Hindlimb muscle (tissue), 1 donor: Measurements from ENCODE around the gene IL17RE. TPM values are rescaled to one million over a fixed set of nuclear protein-coding genes. Genes with fewer than 3 reads are reported as not detected.
A peak's percentile ranks its signal among the peaks of the same experiment; 100 is the strongest.
"Not testable (repeated sequence)": the region's sequence is repeated elsewhere in the genome, so short reads cannot be mapped to it uniquely, and the experiment has no call there.

Source experiments
- DNase-seq: peaks from one replicate; pipeline ENCODE4 v3.0.0-alpha.2; 2013
- polyA plus RNA-seq: library from polyadenylated mRNA; unstranded; fragments of 120-200 nt; gene quantifications from one replicate; pipeline ENCODE4 v1.2.1, GENCODE V29; 2013; ENCODE audit not compliant: insufficient read length

The IL17RE gene, protein sequence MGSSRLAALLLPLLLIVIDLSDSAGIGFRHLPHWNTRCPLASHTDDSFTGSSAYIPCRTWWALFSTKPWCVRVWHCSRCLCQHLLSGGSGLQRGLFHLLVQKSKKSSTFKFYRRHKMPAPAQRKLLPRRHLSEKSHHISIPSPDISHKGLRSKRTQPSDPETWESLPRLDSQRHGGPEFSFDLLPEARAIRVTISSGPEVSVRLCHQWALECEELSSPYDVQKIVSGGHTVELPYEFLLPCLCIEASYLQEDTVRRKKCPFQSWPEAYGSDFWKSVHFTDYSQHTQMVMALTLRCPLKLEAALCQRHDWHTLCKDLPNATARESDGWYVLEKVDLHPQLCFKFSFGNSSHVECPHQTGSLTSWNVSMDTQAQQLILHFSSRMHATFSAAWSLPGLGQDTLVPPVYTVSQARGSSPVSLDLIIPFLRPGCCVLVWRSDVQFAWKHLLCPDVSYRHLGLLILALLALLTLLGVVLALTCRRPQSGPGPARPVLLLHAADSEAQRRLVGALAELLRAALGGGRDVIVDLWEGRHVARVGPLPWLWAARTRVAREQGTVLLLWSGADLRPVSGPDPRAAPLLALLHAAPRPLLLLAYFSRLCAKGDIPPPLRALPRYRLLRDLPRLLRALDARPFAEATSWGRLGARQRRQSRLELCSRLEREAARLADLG
- polyA plus RNA-seq: 3.1 TPM

DNA sequence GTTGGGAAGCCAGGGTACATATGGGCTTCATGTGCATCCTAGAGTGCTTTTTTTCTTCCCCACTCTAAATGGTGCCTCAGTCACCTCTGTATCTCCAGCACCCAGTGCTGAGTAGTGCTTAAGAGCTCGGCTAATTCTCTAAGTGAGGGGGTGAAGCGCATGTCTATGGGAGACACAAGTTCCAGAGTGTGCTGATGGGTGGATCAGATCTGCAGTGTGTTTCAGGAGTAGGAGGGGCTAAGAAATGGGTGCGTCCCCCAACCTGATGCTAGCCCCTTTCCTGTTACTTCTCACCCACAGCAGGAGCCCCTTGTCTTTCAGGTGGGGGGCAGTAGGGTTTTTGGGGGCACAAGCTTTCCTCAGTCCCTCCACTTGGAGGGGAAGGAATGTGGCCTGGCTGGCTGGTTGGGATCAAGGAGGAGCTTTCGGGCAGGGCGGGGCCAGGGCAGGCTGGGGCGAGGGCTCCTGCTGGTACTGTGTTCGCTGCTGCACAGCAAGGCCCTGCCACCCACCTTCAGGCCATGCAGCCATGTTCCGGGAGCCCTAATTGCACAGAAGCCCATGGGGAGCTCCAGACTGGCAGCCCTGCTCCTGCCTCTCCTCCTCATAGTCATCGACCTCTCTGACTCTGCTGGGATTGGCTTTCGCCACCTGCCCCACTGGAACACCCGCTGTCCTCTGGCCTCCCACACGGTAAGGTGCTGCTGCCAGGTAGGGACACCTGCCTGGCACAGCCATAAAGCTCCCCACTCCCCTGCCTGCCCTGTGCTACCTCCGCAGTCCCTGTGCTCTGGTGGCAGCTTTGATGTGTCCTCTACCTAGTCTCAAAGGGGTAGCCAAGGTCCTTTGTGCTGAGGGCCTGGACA lies at the start of gene IL17RE:
IL17RE (plus strand) TSS at position 477 of the 866 bp plus-strand sequence; CDS start at position 562, 85 bp downstream.
- DNase-seq: no peak

DNA sequence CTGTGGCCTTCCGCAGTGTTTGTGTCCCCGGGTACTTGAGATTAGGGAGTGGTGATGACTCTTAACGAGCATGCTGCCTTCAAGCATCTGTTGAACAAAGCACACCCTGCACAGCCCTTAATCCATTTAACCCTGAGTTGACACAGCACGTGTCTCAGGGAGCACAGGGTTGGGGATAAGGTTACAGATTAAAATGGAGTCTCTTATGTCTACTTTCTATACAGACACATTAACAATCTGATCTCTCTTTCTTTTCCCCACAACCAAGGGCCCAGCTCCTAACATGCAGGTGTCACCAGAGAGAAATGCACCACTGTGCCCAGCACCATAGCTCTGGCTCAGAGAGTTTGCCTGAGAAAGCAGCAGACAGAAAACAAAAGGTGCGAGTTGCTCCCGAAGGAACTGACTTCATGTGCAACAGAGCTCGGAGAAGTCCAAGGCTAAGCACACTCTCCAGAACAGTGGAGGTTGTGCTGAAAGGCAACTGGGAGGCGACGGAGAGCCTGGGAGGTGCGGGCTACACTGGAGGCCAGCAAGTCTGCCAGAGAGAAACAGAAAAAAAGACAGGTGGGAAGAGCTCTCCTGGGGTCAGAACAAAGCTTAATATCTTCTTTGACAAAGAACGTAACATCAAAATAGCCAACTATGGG lies 48.2 kb upstream of the IL17RE start:
- DNase-seq: not testable (repeated sequence)

DNA sequence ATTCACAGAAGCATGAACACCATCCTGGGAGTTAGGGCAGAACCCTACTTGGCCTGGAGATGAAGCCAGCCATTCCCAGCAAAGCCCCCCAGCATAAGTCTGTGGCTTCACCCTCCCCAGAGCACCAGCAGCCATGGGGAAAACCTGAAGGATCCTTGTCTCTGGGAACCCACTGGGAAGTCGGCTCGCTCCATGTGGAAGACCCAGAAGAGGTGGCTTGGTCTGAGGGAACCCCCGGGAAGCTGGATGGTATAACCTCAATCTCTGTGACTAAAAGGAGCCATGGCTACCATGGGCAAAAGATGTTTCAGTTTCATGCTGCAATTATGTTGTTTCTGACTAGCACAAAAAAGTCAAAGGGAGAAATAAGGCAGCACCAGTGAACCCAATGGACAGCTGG lies 47.1 kb upstream of the IL17RE start:
- DNase-seq: no peak

DNA sequence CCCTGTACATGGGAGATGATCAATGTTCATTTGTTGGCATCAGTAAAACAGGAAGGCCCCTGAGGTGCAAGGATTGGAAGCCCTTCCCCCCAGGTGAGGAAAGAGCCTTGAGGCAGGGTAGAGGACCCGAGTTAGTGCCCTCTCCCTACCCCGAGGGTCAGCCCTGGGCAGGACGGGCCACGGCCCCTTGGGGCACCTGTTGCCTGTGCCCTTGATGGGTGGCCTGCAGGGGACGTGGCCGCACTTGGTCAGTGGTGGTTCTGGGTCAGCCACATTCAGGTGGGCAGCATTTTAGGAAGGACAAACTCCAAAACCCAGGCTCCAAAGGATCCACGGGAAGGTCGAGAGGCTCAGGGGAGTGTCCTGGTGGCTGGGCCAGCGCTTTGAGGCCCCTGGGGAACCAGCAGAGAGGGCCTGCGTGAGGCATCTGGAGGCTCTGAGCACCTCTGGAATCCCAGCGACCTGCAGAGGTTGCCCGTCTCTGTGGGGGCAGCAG lies 43.1 kb upstream of the IL17RE start:
- no peak for DNase-seq

DNA sequence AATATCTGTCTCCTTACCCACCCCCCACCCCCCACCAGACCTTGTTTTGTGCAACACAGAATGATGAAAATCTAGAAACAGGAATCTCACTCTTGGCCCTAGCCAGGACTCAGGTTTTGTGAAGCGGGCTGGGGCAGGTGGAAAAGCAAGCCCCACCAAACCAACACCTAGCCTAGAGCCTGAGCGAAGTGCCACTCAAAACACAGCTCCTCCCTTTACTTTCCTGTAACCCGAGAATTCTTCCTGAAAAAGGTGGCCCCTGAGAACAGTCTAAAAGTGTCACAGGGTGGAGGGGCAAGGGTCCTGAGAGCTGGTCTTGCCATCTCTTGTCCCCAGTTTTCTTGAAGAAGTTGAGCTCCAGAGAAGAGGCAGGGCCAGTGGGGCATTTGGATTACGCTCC lies 41.4 kb upstream of the IL17RE start:
- DNase-seq: no peak

DNA sequence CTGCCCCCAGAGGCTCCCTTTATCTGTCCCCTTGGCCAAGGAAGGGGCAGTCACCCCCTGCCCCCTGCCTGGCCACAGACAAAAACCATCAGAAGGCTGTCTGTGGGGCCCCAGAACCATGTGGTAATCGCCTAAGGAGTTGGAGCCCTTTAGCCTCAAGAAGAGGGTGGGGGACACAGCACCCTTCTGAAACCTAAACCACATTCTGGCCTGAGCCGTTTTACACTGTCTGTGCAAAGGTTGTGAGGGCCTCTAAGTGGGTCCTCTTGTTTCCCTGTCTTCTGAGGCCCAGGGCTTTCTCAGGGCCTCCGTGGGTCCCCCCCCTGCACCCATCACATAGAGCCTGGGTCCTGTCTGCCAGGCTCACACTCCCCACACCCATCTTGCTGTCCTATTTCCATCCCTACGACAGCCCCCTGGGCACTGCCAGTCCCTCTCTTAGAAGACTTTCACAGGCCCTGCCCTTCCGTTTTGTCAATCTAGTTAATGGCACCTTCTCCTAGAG lies 41.0 kb upstream of the IL17RE start:
- no peak for DNase-seq

DNA sequence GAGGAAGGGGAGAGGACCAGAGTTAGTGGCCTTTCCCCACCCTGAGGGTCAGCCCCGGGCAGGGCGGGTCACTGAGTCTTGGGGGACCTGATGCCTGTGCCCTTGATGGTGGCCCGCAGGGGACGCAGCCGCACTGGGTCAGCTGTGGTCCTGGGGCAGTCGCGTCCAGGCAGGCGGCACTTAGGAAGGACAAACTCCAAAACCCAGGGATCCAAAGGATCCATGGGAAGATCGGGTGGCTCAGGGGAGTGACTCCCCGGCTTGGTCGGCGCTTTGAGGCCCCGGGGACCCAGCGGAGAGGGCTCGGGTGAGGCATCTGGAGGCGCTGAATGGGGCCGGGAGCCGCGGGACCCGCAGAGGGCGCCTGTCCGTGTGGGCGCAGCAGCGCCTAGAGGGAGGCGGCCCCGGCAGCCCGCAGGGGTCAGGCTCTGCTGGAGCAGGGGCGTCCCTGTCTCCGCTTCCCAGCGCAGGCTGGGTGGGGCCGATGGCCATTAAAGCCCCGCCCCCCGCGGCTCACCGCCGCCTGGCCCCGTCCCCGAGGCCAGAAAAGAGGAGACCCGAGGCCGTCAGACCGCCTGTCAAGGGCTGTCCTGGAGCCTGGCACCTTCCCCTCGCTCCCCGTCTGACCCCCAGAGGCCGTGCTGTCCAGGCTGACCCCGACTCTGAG lies 40.1 kb upstream of the IL17RE start:
- peak; percentile 43 for DNase-seq

DNA sequence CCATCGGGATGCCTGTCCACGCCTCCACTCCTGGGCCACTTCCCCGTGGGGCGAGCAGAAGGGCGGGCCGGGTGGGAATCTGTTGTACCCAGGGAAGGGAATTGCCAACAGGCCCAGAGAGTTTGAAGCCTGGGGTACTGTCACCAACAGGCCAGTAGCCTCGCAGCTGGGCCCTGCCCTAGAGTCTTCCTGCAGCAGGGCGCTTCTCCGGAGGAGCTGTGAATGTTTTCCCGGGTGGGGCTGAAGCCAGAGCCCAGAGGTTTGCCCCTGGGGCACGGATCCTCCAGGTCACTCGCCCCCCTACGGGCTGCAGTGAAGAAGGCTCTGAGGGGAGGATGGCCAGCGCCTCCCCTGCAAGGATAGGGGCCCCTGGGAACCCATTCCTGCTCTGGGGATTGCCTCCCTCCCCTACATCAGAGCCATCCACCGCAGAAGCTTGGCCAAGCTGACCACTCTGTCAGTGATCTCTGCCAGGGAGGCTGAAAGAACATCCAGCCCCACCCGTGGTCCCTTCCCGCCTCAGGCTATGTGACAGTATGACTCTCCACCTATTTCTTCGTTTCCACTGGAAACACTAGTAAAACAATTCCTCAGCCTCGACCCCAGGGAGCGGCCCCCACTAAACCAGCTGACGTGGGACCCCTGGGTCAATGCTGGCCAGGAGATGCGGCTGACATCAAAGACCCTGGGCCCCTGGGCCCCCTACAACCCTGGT lies 39.4 kb upstream of the IL17RE start:
- DNase-seq: no peak

DNA sequence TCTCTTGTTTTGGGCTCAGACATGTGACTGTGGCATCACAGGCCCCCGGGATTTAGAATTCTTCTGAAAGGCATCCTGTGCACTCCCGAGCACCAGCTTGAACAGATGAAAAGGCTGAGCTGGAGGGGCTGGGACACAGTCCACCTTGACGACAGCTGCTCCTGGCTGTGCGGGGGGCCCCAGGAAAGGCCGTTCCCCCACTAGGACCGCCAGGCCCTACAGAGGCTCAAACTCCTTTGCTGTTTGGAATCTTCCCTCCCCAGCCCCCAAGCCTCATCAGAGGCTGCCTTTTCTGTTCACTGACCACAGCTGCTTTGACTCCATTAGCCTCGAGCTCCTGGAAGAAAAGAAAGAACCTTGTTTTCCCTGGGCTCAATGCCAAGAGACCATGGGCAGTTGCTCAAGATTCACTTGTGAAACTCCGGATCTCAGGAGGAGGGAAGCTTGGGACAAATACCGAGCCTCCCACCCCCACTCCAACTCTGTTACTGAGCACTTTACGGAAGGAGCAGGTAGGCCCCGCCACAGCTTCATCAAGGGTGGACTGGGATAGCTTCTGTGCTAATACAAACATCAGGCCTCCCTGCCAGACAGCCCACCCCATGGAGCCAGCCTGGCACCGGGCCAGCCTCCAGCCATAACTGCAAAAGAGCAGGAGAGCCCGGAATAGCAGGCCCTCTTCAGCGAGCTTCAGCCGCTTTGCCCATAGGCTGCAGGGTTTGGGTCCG lies 38.3 kb upstream of the IL17RE start:
- DNase-seq: peak; percentile 66

DNA sequence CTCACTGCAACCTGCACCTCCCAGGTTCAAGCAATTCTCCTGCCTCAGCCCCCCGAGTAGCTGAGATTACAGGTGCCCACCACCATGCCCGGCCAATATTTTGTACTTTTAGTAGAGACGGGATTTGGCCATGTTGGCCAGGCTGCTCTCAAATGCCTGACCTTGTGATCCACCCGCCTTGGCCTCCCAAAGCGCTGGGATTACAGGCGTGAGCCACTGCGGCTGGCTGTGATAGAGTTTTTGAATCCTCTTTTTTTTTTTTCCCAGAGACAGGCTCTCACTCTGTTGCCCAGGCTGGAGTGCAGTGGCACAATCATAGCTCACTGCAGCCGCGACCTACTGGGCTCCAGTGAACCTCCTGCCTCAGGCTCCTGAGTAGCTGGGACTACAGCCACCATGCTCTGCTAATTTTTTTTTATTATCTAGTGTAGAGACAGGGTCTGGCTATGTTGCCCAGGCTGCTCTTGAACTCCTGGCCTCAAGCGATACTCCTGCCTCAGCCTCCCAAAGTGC lies 37.5 kb upstream of the IL17RE start:
- DNase-seq: not testable (repeated sequence)

DNA sequence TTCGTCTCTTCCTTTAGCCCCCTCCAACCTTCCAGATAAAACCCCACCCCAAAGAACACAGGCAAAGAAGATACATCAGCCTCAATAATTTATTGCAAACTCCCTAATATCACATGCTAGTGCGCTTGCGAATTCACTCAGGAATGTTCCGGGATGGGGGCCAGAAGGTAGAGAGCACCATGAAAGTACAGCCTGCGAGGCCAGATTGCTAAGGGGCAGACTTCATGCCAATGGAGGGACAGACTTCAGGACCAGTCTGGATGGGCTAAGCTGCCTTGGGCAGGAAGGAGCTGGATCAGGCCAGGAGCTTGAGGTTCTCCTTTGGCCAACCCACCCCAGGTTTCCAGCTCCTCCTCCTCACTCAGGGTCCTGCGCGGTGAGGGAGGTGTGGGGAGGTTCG lies 36.0 kb upstream of the IL17RE start:
- no peak for DNase-seq

DNA sequence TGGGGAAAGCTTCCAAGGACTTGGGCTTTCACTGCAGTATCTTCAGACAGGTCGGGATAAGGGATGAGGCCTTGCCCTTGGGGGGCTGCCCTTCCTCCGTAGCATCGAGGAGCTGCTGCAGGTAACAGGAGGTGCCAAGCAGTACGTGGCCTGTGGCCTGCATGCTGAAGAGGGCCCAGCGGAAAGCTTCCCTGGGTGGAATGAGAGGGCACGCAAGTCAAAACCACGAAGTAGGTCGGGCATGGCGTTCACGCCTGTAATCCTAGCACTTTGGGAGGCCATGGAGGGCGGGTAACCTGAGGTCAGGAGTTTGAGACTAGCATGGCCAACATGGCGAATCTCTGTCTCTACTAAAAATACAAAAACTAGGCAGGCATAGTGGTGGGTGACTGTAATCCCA lies 35.5 kb upstream of the IL17RE start:
- DNase-seq: no peak

DNA sequence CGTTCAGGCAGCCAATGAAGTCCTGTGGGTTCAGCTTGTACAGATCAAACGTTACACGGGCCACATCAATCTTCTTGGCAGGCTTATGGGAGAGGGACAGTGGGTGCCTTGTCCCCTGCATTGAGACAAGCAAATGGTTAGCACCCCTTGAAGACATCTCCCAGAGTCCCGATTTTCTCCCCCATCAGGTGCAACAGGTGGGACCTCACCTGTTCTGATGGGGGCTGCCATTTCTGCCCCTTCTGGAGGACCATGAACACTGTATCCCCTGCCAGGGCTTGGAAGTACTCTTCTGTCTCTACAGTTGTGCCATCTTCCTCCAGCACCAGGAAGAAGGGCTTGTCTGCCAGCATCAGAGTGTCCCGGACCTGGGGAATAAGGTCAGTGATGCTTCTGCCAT lies 32.7 kb upstream of the IL17RE start:
- no peak for DNase-seq

DNA sequence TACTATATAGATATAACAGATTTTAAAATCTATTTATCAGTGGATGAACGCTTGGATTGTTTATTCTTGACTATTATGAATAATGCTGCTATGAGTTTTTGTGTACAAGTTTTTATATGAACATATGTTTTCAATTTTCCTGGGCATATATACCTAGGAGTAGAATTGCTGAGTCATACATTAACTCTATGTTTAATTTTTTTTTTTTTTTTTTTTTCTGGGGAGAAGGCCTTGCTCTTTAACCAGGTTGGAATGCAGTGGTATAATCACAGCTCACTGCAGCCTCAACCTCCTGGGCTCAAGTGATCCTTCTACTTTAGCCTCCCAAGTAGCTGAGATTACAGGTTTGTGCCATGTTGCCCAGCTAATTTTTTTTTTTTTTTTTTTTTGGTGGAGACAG lies 31.7 kb upstream of the IL17RE start:
- no peak for DNase-seq

DNA sequence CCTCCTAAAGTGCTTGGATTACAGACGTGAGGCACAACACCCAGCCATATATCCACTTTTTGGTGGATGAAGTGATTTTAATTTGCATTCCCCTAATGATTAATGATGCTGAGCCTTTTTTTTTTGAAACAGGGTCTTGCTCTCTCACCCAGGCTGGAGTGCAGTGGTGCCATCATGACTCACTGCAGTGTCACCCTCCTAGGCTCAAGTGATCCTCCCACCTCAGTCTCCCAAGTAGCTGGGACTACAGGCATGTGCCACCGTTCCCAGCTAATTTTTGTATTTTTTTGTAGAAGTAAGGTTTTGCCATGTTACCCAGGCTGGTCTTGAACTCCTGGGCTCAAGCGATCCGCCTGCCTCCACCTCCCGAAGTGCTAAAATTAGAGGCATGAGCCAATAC lies 30.6 kb upstream of the IL17RE start:
- not testable (repeated sequence) for DNase-seq

DNA sequence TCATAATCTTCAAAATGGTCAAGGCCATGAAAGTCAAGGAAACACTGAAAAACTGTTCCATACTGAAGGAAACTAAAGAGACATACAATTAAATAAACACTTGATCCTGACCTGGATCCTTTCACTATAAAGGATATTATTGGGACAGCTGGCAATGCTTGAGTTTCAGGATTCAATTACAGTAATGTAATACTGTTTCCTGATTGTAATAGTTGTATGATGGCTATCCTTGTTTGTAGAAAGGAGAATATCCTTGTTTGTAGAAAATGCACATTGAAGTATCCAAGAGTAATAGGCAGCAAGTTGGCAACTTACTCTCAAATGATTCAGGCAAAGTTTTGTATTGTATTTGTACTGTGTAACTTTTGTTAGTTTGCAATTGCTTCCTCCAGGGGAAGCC lies 27.2 kb upstream of the IL17RE start:
- DNase-seq: no peak

DNA sequence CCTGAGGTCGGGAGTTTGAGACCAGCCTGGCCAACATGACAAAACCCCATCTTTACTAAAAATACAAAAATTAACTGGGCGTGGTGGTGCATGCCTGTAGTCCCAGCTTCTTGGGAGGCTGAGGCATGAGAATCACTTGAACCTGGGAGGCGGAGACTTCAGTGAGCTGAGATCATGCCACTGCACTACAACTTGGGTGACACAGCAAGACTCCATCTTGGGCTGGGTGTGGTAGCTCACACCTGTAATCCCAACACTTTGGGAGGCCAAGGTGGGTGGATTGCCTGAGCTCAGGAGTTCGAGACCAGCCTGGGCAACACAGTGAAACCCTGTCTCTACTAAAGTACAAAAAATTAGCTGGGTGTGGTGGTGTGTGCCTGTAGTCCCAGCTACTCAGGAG lies 26.4 kb upstream of the IL17RE start:
- DNase-seq: not testable (repeated sequence)

DNA sequence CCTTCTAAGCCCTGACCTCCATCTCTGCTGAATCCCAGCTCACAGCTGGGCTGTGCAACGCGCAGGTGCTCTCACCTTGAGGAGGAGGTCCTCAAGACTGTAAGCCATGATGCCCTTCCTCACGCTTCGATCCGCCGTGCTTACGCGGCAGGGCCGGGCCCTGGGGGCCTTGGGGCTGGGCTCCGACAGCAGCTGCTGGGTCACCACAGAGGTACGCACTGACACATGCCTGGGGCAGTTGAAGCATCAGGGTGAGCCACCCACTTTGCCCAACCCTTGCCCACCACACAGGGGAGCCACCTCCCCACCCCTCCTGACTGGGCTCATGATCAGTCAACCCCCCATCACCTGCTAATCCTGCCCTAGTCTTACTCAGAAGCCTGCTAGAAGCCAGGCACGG lies 25.7 kb upstream of the IL17RE start:
- no peak for DNase-seq

DNA sequence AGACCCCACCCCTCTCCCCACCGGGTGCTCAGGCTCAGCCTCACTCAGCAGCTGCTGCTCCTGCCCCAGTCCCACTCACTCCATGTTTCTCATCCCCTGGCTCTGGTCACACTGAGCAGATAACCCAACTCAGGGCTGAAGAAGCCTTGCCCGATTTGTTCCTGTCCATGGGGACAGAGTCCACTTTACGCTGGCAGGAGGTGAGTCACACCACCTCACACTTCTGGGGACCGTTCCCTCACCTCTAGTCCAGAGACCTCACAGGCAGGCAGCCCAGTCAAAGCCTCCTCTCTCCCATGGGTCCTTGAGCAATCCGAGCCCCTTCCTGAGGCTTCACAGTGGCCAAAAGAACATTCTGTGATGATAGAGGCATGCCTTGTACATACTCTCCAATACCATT lies 23.9 kb upstream of the IL17RE start:
- DNase-seq: no peak
